Measurements from ENCODE around the gene TFIP11.

Gene TFIP11

GRCh38 chr22:26512149-26512793 lies at the start of gene TFIP11:
Gene TFIP11, minus strand, starts transcription at chr22:26512473. Its CDS starts 2,201 bp downstream, at chr22:26510272.
- peak; percentile 71 to 73 for DNase-seq (ENCODE audit: low read depth in 2 of 2)

DNA sequence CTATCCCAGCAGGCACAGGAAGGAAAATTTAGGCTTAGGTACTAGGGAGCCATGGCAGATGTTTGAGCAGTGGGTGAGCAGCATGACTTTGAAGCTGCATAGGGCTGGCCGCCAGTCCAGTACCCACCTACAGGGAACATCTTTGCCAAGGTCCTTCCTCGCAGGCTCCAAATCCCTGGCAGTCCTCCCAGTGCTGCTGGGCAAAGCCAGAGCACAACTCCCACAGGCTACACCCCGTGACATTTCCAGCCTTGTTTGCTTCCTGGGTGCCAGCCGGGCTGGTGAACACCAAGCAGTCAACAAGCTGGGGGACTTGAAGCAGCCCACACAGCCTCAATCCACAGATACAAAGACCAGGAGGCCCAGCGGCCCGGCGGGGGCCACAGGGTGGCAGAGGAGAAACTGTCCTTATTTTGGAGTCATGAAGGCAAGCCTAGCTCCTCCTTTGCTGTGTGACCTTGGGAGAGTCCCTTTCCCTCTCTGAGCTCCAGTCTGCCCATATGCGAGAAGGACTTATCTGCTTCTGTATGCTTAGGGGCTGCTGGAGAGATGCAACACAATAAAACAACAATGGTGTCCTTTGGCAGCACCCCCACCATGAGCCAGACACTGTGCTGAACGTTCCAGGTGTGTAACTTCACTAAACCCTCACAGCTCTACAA lies 49.6 kb upstream of the TFIP11 start:
- DNase-seq (ENCODE audit: low read depth in 2 of 2) = no peak

DNA sequence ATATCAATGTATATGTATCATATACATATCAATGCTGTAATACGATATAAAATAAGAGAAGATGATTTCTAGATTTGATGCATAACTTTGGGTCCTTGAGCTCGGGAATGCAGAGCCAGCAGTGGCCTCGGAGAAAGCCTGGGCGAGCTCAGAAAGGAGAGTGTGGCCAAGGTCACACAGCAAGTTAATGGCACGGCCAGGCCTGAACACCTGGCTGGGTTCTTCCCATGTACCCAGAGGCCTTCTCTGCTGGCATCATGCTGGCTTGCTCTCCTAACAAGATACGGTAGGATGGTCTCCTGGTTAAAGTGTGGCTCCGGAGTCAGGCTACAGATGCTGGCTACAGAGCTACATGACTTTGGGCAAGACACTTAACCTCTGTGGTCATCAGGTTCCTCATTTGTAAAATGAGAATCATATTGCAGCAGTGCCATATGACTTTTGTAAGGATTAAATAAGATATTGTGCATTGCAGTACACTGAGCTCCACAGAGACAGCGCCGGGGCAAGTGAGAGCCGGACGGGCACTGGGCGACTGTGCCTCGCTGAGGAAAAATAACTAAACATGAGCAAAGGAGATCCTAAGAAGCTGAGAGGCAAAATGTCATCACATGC lies 47.8 kb upstream of the TFIP11 start:
- DNase-seq (ENCODE audit: low read depth in 2 of 2) = no peak

GRCh38 chr22:26558248-26558895 lies 46.1 kb upstream of the TFIP11 start:
- no peak for DNase-seq (ENCODE audit: low read depth in 2 of 2)

- DNase-seq (ENCODE audit: low read depth in 2 of 2) = no peak
Measured at GRCh38 chr22:26556904-26557303, 44.6 kb upstream of the TFIP11 start.

- no peak for DNase-seq (ENCODE audit: low read depth in 2 of 2)
Measured at GRCh38 chr22:26555478-26555877, 43.2 kb upstream of the TFIP11 start.

DNA sequence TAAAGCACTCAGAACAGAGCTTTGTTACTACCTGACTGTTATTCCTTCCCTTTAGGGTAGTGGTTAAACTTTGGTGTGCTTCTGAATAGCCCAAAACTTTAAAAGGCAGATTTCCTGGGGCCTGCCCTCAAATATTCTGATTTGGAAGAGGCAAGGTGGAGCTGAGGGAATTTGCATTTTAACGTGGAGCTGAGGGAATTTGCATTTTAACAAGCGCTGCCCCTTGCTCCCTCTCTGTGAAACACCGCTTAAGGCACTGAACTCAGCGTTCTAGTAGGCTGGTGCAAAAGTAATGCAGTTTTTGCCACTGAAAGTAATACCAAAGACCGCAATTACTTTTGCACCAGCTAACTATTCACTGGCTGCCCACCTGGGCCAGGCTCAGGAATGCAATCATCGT lies 42.7 kb upstream of the TFIP11 start:
- no peak for DNase-seq (ENCODE audit: low read depth in 2 of 2)

DNA sequence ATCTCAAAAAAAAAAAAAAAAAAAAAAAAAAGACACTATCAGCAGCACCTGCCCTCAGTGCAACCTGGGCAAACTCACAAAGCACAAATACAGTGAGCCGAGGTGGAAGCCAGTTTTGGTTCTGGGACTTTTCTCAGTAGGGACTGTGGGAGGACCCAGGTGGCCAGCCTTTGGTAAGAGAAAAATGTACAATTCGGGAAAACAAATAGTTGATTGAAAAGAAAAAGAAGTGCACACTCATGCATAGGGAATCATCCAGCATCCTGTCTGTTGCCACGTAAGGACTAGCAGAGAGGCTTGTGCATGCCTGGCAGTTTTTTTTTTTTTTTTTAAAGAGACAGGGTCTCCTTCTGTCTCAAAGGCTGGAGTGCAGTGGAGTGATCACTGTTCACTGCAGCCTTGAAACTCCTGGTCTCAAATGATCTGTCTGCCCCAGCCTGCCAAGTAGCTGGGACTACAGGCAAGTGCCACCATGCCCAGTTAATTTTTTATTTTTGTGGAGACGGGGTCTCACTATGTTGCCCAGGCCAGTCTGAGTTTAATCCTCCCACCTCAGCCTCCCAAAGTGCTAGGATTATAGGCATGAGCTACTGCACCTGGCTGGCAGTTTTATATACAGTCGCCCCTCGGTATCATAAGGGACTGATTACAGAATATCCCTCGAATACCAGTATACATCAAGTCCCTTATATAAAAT lies 40.9 kb upstream of the TFIP11 start:
- peak; percentile 79 to 80 for DNase-seq (ENCODE audit: low read depth in 2 of 2)

DNA sequence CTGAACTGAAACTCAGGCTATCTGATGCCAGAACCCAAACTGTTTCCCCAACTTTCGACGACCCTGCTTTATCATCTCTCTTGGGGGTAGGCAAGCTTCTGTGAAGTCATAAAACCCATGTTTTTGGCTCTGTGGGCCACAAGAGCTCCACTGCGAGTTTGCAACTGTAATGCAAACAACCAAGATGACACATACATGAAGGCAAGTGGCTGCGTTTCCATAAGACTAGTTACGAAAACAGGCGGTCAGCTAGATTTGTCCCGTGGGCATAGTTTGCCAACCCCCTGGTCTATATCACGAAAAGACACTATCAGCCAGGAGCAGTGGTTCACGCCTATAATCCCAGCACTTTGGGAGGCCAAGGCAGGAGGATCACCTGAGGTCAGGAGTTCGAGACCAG lies 40.2 kb upstream of the TFIP11 start:
- no peak for DNase-seq (ENCODE audit: low read depth in 2 of 2)

- DNase-seq (ENCODE audit: low read depth in 2 of 2) = no peak
Measured at GRCh38 chr22:26551568-26551967, 39.3 kb upstream of the TFIP11 start.

- DNase-seq (ENCODE audit: low read depth in 2 of 2) = peak; percentile 38
Measured at GRCh38 chr22:26550498-26551033, 38.3 kb upstream of the TFIP11 start.

DNA sequence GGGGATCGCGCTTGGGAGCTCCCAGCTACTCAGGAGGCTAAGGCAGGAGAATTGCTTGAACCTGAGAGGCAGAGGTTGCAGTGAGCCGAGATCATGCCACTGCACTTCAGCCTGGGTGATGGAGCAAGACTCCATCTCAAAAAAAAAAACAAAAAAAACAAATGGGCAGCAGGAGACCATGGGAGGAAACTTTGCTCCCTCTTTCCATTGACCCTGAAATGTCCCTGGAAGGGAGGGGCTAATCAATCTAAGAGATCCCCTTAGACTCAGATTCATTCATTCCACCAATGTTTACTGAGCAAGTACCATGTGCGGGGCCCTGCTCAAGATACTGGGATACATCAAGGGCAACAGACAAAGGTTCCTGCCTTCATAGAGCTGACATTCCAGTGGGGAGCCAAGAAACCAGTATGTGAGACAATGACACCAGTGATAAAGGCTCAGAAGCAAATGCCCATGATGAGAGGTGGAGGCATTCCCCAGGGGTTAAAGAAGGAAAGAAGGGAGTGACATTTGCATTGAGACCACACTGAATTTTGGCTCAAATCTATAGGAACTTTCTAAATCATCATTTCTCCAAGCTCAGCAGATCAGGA lies 37.7 kb upstream of the TFIP11 start:
- no peak for DNase-seq (ENCODE audit: low read depth in 2 of 2)

DNA sequence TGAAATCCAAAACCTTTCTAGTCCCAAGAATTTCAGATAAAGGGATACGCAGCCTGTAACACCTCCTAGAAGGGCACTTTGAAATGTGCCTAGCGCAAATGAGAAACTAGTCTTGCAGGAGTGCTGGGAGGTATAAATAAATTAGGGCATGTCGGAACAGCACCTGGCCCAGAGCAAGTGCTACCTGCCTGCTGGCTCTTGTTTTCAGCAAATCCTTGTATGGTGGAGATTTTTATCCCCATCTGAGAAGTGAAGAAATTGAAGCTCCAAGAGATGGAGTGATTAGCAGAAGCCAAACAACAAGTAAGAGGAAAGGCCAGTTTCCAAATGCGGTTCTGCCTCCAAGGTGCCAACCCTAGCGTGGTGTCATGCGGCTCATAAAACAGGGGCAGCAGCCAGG lies 36.7 kb upstream of the TFIP11 start:
- no peak for DNase-seq (ENCODE audit: low read depth in 2 of 2)

DNA sequence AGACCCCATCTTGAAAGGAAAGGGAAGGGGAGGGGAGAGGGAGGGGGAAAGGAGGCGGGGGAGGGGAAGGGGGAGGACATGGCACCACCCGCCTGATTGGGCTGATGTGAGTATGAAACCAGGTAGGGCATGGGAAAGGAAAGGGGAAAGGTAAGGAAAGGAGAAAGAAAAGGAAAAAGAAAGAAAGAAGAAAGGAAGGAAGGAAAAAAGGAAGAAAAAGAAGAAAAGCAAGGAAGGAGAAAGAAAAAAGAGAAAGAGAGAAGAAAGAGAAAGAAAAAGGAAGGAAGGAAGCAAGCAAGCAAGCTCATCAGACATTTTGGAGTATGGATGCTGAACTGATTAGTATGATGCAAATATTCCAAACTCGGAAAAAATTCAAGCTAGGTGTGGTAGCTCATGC lies 36.0 kb upstream of the TFIP11 start:
- DNase-seq (ENCODE audit: low read depth in 2 of 2) = no peak

GRCh38 chr22:26547837-26548236 lies 35.6 kb upstream of the TFIP11 start:
- DNase-seq (ENCODE audit: low read depth in 2 of 2) = no peak

DNA sequence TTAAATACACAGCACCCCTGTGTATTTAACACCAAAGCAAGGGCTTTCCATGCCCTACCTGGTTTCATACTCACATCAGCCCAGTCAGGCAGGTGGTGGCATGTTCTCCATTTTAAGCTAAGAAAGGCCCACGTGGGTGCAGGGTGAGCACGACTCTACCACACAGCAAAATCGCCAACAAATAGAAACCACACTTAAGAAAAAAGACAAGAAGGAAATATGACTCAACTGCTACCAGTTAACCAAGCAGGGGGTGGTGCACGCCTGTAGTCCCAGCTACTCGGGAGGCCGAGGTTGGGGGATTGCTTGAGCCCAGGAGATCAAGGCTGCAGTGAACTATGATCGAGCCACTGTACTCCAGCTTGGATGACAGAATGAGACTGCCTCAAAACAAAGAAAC lies 35.2 kb upstream of the TFIP11 start:
- DNase-seq (ENCODE audit: low read depth in 2 of 2) = no peak

GRCh38 chr22:26546282-26546681 lies 34.0 kb upstream of the TFIP11 start:
- no peak for DNase-seq (ENCODE audit: low read depth in 2 of 2)

- no peak for DNase-seq (ENCODE audit: low read depth in 2 of 2)
Measured at GRCh38 chr22:26545827-26546226, 33.6 kb upstream of the TFIP11 start.

DNA sequence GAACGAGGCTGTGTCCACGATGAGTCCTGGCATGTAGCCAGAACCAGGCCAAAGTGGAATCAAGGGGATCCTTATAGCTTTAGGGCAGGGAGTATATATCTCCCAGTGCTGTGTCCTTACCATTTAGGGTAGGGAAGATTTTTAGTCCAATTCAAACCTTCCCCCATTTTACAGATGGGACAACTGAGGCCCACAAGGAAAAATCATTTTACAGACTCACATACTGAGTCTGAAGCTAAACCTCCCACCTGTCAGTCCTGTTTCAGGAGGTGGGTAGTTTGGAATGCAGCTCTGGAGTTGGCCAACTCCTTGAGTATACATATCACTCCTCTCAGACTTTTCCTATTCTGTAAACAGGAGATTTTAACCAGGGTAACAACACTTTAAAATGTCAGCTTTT lies 33.1 kb upstream of the TFIP11 start:
- DNase-seq (ENCODE audit: low read depth in 2 of 2) = no peak

DNA sequence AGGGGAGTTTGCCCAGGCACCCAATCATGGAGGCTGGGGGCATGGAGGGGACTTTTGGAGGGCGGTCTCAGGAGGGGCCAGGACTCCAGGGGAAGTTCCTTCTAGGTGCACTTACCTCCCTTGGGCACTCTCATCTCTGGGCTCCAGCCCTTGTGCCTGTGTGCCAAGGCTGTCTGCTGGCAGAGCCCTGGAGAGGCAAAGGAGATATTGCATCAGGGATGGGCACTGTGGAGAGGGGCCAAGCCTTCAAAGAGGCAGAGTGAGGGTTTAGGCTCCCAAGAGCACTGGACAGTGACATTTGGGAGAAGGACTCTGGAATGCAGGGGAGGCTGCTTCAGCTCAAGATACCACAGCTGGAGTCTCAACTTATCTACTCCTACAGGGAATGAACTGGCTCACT lies 32.2 kb upstream of the TFIP11 start:
- DNase-seq (ENCODE audit: low read depth in 2 of 2) = no peak

DNA sequence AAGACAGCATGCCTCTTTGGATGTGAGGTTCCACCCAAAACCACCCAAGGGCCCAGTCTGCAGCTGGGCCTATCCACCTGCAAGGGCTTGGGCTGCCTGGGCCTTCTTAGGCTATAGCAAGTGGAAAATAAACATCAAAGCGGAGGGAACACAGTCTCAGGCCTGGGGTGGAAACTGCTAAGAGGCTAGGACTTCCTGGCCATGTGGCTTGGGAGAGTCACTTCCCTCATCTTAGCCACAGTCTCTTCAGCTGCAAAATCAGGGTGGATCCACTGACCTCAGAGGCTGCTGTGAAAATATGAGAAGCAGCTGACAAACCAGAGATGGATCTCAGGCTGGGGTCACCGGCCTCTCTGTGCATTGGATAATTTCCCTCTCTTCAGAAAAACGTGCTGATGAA lies 30.6 kb upstream of the TFIP11 start:
- no peak for DNase-seq (ENCODE audit: low read depth in 2 of 2)
